Spleen (tissue), 11 donors: ENCODE results near the gene PDLIM4. TPM values are rescaled to one million over a fixed set of nuclear protein-coding genes. Genes with fewer than 3 reads are reported as not detected.

Source experiments
- DNase-seq: peaks from one replicate; pipeline ENCODE4 v3.0.0-alpha.2; 2020
- H3K27ac ChIP-seq, 8 donors: fragments of 200-600 bp; sonication (generic) in 7 of 8; 1 replicate in 4 of 8; 2 replicates in 4 of 8; pipeline versions ENCODE4 v1.5.0 to v1.8.0; 2016 to 2021; ENCODE audit warnings: inconsistent platforms in 4 of 8, mild to moderate bottlenecking in 4 of 8, moderate library complexity in 1 of 8
- H3K27me3 ChIP-seq, 7 donors: fragments of 200-600 bp; sonication (generic) in 6 of 7; replicated peaks in 1 of 7; 1 replicate in 4 of 7; 2 replicates in 3 of 7; pipeline versions ENCODE4 v1.5.0 to v1.8.0; 2016 to 2021; ENCODE audit warnings: inconsistent platforms in 3 of 7, mild to moderate bottlenecking in 1 of 7
- H3K36me3 ChIP-seq, 6 donors: fragments of 200-600 bp; sonication (generic) in 5 of 6; 1 replicate in 4 of 6; 2 replicates in 2 of 6; pipeline versions ENCODE4 v1.5.0 to v1.8.0; 2016 to 2021; ENCODE audit warnings: inconsistent platforms in 2 of 6
- H3K4me1 ChIP-seq, 6 donors: fragments of 200-600 bp; sonication (generic) in 5 of 6; 1 replicate in 3 of 6; 2 replicates in 3 of 6; pipeline versions ENCODE4 v1.5.0 to v1.8.0; 2016 to 2021; ENCODE audit warnings: inconsistent platforms in 3 of 6
- H3K4me3 ChIP-seq, 8 donors: fragments of 200-600 bp; sonication (generic) in 7 of 8; 1 replicate in 4 of 8; 2 replicates in 4 of 8; pipeline versions ENCODE4 v1.5.0 to v1.8.0; 2016 to 2021; ENCODE audit warnings: inconsistent platforms in 4 of 8, mild to moderate bottlenecking in 4 of 8, moderate library complexity in 2 of 8
- H3K9me3 ChIP-seq, 8 donors: fragments of 200-600 bp; sonication (generic) in 7 of 8; 1 replicate in 4 of 8; 2 replicates in 4 of 8; pipeline versions ENCODE4 v1.5.0 to v1.8.0; 2016 to 2021; ENCODE audit warnings: inconsistent platforms in 4 of 8
- POLR2A ChIP-seq, 3 donors: fragments of 450-650 bp; IDR thresholded peaks; one replicate each; pipeline ENCODE4 v1.5.1; 2017; ENCODE audit warnings: antibody characterized with exemption in 3 of 3, mild to moderate bottlenecking in 1 of 3
- POLR2AphosphoS5 ChIP-seq, 3 donors: sonication (generic); formaldehyde crosslinking; IDR thresholded peaks; one replicate each; pipeline ENCODE4 v1.5.1; 2017; ENCODE audit warnings: antibody characterized with exemption in 3 of 3
- whole genome bisulfite sequencing, 5 donors: extraction: QIAGEN DNeasy Blood & Tissue Kit in 3 of 5; methylation state at CpG; one replicate each; pipeline versions ENCODE4 v1.1.5 to v1.1.7; 2013 to 2018; 5-methylcytosine and 5-hydroxymethylcytosine counted together
- intact Hi-C: fragments of 100-400 bp; cut with DNase I; formaldehyde crosslinking; loops from one replicate; pipeline ENCODE4 v1.15.0; 2023; ENCODE audit warnings: low total_unique reads
- polyA plus RNA-seq, 3 donors: library from polyadenylated mRNA; stranded (reverse); fragments of 200-250 nt; gene quantifications; one replicate each; pipeline ENCODE4 v1.2.1, GENCODE V29; 2013
- total RNA-seq, 7 donors: library from RNA; depleted of rRNA in 3 of 7; stranded (reverse); fragments of >200 nt in 3 of 7; fragmentation: NEBNext Ultra II Directional in 4 of 7; extraction: Animal tissue kit (Norgen Biotek cat#: 25700) in 4 of 7; gene quantifications; one replicate each; pipeline versions ENCODE4 v1.1.0 to v1.2.1, GENCODE V29; 2016 to 2021
- TF ChIP-seq, protein P1 (sequence below), 11 experiments: fragments of 200-600 bp in 7 of 11; fragments of 450-650 bp in 4 of 11; sonication (generic) in 4 of 11; IDR thresholded peaks in 8 of 11; conservative IDR thresholded peaks in 3 of 11; 1 replicate in 7 of 11; 2 replicates in 4 of 11; pipeline versions ENCODE4 v1.4.0 to v1.8.0; 2016 to 2021; ENCODE audit warnings: antibody characterized with exemption in 11 of 11, inconsistent platforms in 4 of 11, mild to moderate bottlenecking in 1 of 11
- donor health status: healthy with polysubstance abuse.
- donor health status: DM: no; HTN: no; CAD: no; lungs with moderate emphysema.
- donor health status: DM: no; HTN: no; CAD: no.
- donor health status: Bipolar disorder and iron deficiency.
- donor health status: healthy.
- donor health status: DM: no; HTN: no; CAD: no.
- donor health status: DM: yes; HTN: yes; CAD: no.

Gene PDLIM4
- total and polyA plus RNA-seq, 10 donors = 3.5 to 17.4 (median 9.0) TPM

DNA sequence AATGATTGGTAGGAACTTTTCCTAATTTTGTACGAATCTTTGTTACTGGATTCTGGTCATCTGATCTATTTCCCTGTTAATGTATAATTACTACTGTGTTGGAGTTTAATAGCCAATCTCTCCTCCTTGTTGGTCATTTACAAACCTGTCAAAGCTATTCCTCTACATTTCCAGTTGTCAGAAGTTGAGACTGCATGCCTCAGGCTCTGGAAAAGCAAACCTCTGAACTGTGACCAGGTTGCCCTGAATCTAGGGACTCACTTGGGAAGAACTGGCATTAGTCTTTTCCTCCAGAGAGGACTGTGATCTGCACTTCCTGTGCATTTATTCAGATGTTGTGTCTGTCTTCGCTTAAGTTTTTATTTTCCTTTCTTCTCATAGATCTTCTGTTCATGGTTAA is 16.1 kb downstream of the PDLIM4 start:
- TF ChIP-seq, protein P1, sequence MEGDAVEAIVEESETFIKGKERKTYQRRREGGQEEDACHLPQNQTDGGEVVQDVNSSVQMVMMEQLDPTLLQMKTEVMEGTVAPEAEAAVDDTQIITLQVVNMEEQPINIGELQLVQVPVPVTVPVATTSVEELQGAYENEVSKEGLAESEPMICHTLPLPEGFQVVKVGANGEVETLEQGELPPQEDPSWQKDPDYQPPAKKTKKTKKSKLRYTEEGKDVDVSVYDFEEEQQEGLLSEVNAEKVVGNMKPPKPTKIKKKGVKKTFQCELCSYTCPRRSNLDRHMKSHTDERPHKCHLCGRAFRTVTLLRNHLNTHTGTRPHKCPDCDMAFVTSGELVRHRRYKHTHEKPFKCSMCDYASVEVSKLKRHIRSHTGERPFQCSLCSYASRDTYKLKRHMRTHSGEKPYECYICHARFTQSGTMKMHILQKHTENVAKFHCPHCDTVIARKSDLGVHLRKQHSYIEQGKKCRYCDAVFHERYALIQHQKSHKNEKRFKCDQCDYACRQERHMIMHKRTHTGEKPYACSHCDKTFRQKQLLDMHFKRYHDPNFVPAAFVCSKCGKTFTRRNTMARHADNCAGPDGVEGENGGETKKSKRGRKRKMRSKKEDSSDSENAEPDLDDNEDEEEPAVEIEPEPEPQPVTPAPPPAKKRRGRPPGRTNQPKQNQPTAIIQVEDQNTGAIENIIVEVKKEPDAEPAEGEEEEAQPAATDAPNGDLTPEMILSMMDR (IDR thresholded peaks at IDR 0.05 in 8 of 11, conservative IDR thresholded peaks at IDR 0.05 in 3 of 11) = no peak
- no peak for TF ChIP-seq POLR2A (IDR thresholded peaks at IDR 0.05)
- TF ChIP-seq POLR2AphosphoS5 (IDR thresholded peaks at IDR 0.05) = no peak
- H3K4me1 ChIP-seq = peaks cover 0 to 20% (median 8%) of the 10 kb centered on the region in 6 donors
- intact Hi-C loops = no loop called here
- 82 to 95% (median 83%) methylated on average over 2 of the region's 2 CpGs for WGBS, 5 donors
- no peaks in the 10 kb centered on the region for H3K9me3 ChIP-seq
- no peaks in the 10 kb centered on the region for H3K36me3 ChIP-seq
- H3K27me3 ChIP-seq = peaks cover 0 to 15% (median 0%) of the 10 kb centered on the region in 7 donors
- no peak overlapping the region for H3K4me3 ChIP-seq
- H3K27ac ChIP-seq = no peak overlapping the region
- no peak for DNase-seq

DNA sequence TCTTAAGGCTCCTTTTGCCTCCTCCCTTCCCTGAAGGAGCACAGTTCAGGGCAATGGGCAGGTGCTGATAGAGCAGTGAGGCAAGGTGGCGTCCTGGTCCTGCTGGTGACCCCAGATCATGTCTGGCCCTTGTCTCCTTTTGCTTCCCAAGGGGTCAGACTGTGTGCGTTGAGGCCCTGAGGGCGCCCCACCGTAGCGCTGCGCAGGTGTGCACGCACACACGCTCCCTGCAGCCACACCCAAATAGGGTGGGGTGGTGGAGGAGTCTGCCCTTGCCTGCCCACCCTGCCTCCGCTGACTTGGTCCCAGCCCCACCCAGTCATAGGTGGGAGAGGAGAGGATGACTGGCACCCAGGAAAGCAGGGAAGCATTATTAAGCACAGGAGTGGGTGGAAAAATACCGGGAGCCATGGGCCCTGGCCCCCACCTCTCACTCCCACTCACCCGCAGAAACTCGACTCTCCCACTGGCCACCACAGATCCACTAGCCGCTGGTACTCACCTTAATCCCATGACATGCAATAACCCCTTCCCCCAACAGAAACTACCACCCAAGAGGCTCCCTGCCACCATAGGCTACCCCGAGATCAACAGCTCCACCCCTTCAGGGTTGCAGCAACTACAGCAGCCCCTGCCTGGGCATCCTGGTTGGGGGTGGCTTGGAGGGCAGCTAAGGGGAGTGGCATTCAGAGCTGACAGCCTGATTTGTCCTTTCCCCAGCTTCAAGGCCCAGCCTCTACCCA is 16.7 kb downstream of the PDLIM4 start:
- intact Hi-C loops = no loop called here
- WGBS, 5 donors = 78 to 92% (median 89%) methylated on average over 11 to 14 of the region's 14 CpGs
- peaks cover 0 to 15% (median 0%) of the 10 kb centered on the region in 7 donors for H3K27me3 ChIP-seq
- no peak overlapping the region for H3K27ac ChIP-seq
- H3K4me3 ChIP-seq = no peak overlapping the region
- peak; percentile 63 for DNase-seq
- no peak for TF ChIP-seq POLR2AphosphoS5 (IDR thresholded peaks at IDR 0.05)
- TF ChIP-seq, protein P1 (IDR thresholded peaks at IDR 0.05 in 8 of 11, conservative IDR thresholded peaks at IDR 0.05 in 3 of 11) = no peak
- TF ChIP-seq POLR2A (IDR thresholded peaks at IDR 0.05) = no peak
- no peaks in the 10 kb centered on the region for H3K36me3 ChIP-seq
- H3K4me1 ChIP-seq = peaks cover 0 to 20% (median 8%) of the 10 kb centered on the region in 6 donors
- no peaks in the 10 kb centered on the region for H3K9me3 ChIP-seq

DNA sequence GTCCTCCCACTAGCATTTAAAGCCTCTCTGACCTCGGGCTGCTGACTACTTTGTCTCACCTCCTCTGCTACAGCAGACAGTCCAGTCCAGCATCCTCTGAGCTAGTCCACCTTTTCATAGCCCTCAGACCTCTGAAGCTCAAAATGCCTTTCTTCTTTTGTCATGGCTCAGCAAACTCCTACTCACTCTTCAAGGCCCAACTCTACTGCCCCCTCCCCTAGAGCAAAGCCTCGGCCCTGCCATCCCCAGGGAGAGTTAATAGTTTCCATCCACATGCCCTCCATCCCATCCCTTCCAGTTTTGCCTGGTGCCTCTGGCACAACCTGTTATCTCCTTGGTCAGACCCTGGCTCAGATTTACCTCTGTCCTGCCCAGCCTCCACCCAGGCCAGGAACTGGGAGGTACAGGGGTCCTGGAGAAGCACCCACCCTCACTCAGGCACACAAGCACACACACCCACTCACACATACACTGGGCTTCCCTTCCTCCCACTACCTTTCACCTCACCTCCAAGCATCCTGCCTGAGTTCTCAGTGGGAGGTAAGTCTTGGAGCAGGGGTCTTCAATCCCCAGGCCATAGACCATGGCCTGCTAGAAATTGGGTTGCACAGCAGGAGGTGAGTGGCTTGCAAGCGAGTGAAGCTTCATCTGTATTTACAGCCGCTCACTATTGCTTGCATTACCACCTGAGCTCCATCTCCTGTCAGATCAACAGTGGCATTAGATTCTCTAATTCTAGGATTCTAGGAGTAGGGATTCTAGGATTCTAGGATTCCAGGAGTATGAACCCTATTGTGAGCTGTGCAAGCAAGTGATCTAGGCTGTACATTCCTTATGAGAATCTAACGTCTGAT is 18.1 kb downstream of the PDLIM4 start:
- peaks cover 0 to 20% (median 8%) of the 10 kb centered on the region in 6 donors for H3K4me1 ChIP-seq
- peak; percentile 54 for DNase-seq
- intact Hi-C loops = no loop called here
- H3K36me3 ChIP-seq = no peaks in the 10 kb centered on the region
- H3K4me3 ChIP-seq = no peak overlapping the region
- 83 to 88% (median 84%) methylated on average over 5 of the region's 5 CpGs for WGBS, 5 donors
- TF ChIP-seq POLR2AphosphoS5 (IDR thresholded peaks at IDR 0.05) = no peak
- TF ChIP-seq, protein P1 (IDR thresholded peaks at IDR 0.05 in 8 of 11, conservative IDR thresholded peaks at IDR 0.05 in 3 of 11) = no peak
- H3K27me3 ChIP-seq = peaks cover 0 to 15% (median 0%) of the 10 kb centered on the region in 7 donors
- H3K27ac ChIP-seq = no peak overlapping the region
- no peaks in the 10 kb centered on the region for H3K9me3 ChIP-seq

DNA sequence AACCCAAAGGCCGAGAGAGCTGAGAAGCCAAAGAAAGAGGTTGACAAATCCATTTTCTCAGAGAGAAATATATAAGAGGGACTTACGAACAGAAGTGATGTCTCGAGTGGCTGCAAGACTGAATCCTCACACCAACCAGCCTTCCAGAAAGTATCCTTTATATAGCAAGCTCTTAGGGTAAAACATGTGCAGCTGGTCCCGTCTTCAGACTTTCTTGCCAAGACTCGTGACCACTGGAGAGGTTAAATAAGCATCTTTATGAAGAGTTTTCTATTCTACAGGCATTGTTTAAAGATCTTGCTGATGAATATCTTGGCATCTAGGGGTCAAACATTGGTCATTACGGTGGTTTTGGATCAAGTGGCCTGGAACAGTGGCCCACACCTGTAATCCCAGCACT is 19.8 kb downstream of the PDLIM4 start:
- no peak overlapping the region for H3K4me3 ChIP-seq
- intact Hi-C loops = no loop called here
- H3K27me3 ChIP-seq = peaks cover 0 to 13% (median 0%) of the 10 kb centered on the region in 7 donors
- no peak for TF ChIP-seq POLR2A (IDR thresholded peaks at IDR 0.05)
- TF ChIP-seq POLR2AphosphoS5 (IDR thresholded peaks at IDR 0.05) = no peak
- TF ChIP-seq, protein P1 (IDR thresholded peaks at IDR 0.05 in 8 of 11, conservative IDR thresholded peaks at IDR 0.05 in 3 of 11) = no peak
- H3K4me1 ChIP-seq = peaks cover 0 to 16% (median 8%) of the 10 kb centered on the region in 6 donors
- 74 to 93% (median 85%) methylated on average over 6 of the region's 6 CpGs for WGBS, 5 donors
- no peak overlapping the region for H3K27ac ChIP-seq
- no peaks in the 10 kb centered on the region for H3K36me3 ChIP-seq
- no peak for DNase-seq
- H3K9me3 ChIP-seq = no peaks in the 10 kb centered on the region
